Large intestine (tissue), 3 donors: ENCODE data around the gene CLPTM1L. TPM values are rescaled to one million over a fixed set of nuclear protein-coding genes. Genes with fewer than 3 reads are reported as not detected.
"Not testable (repeated sequence)": the region's sequence is repeated elsewhere in the genome, so short reads cannot be mapped to it uniquely, and the experiment has no call there.

Source experiments
- DNase-seq, 2 donors: peaks; one replicate each; pipeline versions ENCODE4 v3.0.0 to v3.0.0-alpha.2; 2013
- H3K27ac ChIP-seq: one replicate; pipeline ENCODE4 v1.5.1; 2013; ENCODE audit warnings: low read length
- H3K27me3 ChIP-seq: 2 replicates; pipeline ENCODE4 v1.6.1; 2013; ENCODE audit warnings: low read length; ENCODE audit not compliant: control insufficient read depth, insufficient read depth
- H3K36me3 ChIP-seq: 2 replicates; pipeline ENCODE4 v1.6.1; 2013; ENCODE audit warnings: low read length; ENCODE audit not compliant: control insufficient read depth, insufficient read depth
- H3K4me1 ChIP-seq: one replicate; pipeline ENCODE4 v1.6.1; 2013; ENCODE audit warnings: low read length; ENCODE audit not compliant: control insufficient read depth, insufficient read depth
- H3K4me3 ChIP-seq: one replicate; pipeline ENCODE4 v1.5.1; 2013; ENCODE audit warnings: low read length
- H3K9me3 ChIP-seq: one replicate; pipeline ENCODE4 v1.6.1; 2013; ENCODE audit warnings: mild to moderate bottlenecking, low read depth, low read length, moderate library complexity; ENCODE audit not compliant: control insufficient read depth
- WGBS: methylation state at CpG from one replicate; pipeline ENCODE4 v1.1.5; 2013; ENCODE audit warnings: low lambda C conversion rate; ENCODE audit not compliant: insufficient coverage; 5-methylcytosine and 5-hydroxymethylcytosine counted together
- polyA plus RNA-seq: library from polyadenylated mRNA; unstranded; fragments of 120-200 nt; gene quantifications from one replicate; pipeline ENCODE4 v1.2.1, GENCODE V29; 2013

The CLPTM1L gene
- polyA plus RNA-seq, 1 donor, result 87.4 TPM

GRCh38 chr5:1292139-1292538 lies 52.8 kb downstream of the CLPTM1L start:
- Histone ChIP-seq H3K27me3 (peaks cover 22% of the 10 kb centered on the region), H3K27ac (no peak overlapping the region)
- no peak for DNase-seq

GRCh38 chr5:1291611-1292080 lies 53.3 kb downstream of the CLPTM1L start:
- Histone ChIP-seq H3K27me3 (peaks cover 21% of the 10 kb centered on the region), H3K27ac (peak overlapping the region; percentile 41), H3K36me3 (no peaks in the 10 kb centered on the region), H3K4me1 (peaks cover 9% of the 10 kb centered on the region), H3K9me3 (peaks cover 17% of the 10 kb centered on the region), H3K4me3 (no peak overlapping the region)
- WGBS, result 100% methylated on average over 1 of the region's 24 CpGs
- DNase-seq, result peak; percentile 58 to 82

More at GRCh38 chr5:1292139-1292538, 52.8 kb downstream of the CLPTM1L start:
- H3K36me3 ChIP-seq, result no peaks in the 10 kb centered on the region
- peaks cover 9% of the 10 kb centered on the region for H3K4me1 ChIP-seq
- no CpG with 5 or more reads among the region's 6 CpGs for WGBS
- peaks cover 17% of the 10 kb centered on the region for H3K9me3 ChIP-seq
- no peak overlapping the region for H3K4me3 ChIP-seq

- Histone ChIP-seq H3K27me3 (peaks cover 17% of the 10 kb centered on the region), H3K9me3 (peaks cover 17% of the 10 kb centered on the region)
- not testable (repeated sequence) for H3K36me3 ChIP-seq, H3K4me1 ChIP-seq, H3K4me3 ChIP-seq, H3K27ac ChIP-seq, DNase-seq
- WGBS, result no CpG with 5 or more reads among the region's 24 CpGs
These were observed 53.9 kb downstream of the CLPTM1L start for GRCh38 chr5:1290956-1291355.

- H3K27ac ChIP-seq, result not testable (repeated sequence)
- no CpG with 5 or more reads among the region's 32 CpGs for WGBS
These were observed 55.3 kb downstream of the CLPTM1L start for GRCh38 chr5:1289559-1289958.

GRCh38 chr5:1288439-1289335 lies 56.2 kb downstream of the CLPTM1L start:
- Histone ChIP-seq H3K27ac (no peak overlapping the region), H3K4me3 (no peak overlapping the region), H3K36me3 (no peaks in the 10 kb centered on the region), H3K27me3 (peaks cover under 1% of the 10 kb centered on the region), H3K9me3 (peaks cover 13% of the 10 kb centered on the region), H3K4me1 (peaks cover 9% of the 10 kb centered on the region)
- WGBS, result no CpG with 5 or more reads among the region's 37 CpGs
- peak in 1 of 2 donors; percentile 13 for DNase-seq

More at GRCh38 chr5:1289559-1289958, 55.3 kb downstream of the CLPTM1L start:
- H3K9me3 ChIP-seq, result peaks cover 13% of the 10 kb centered on the region
- not testable (repeated sequence) for H3K4me3 ChIP-seq, H3K4me1 ChIP-seq, DNase-seq, H3K36me3 ChIP-seq, H3K27me3 ChIP-seq

- H3K36me3 ChIP-seq, result no peaks in the 10 kb centered on the region
- no CpG with 5 or more reads among the region's 25 CpGs for WGBS
- H3K4me3 ChIP-seq, result no peak overlapping the region
- H3K27ac ChIP-seq, result no peak overlapping the region
- H3K4me1 ChIP-seq, result no peaks in the 10 kb centered on the region
- no peaks in the 10 kb centered on the region for H3K27me3 ChIP-seq
- H3K9me3 ChIP-seq, result peaks cover 13% of the 10 kb centered on the region
- DNase-seq, result no peak
These were observed 59.0 kb downstream of the CLPTM1L start for GRCh38 chr5:1285883-1286291.

GRCh38 chr5:1285141-1285540 lies 59.8 kb downstream of the CLPTM1L start:
- no CpG with 5 or more reads among the region's 12 CpGs for WGBS
- H3K27me3 ChIP-seq, result no peaks in the 10 kb centered on the region

GRCh38 chr5:1284336-1284970 lies 60.4 kb downstream of the CLPTM1L start:
- H3K36me3 ChIP-seq, H3K27ac ChIP-seq, H3K27me3 ChIP-seq, H3K4me3 ChIP-seq, DNase-seq, H3K4me1 ChIP-seq: not testable (repeated sequence)
- peaks cover 17% of the 10 kb centered on the region for H3K9me3 ChIP-seq
- no CpG with 5 or more reads among the region's 27 CpGs for WGBS

More at GRCh38 chr5:1285141-1285540, 59.8 kb downstream of the CLPTM1L start:
- no peak for DNase-seq
- H3K9me3 ChIP-seq, result peaks cover 12% of the 10 kb centered on the region
- H3K27ac ChIP-seq, result no peak overlapping the region
- no peak overlapping the region for H3K4me3 ChIP-seq
- H3K4me1 ChIP-seq, result no peaks in the 10 kb centered on the region
- no peaks in the 10 kb centered on the region for H3K36me3 ChIP-seq

GRCh38 chr5:1283729-1284041 lies 61.2 kb downstream of the CLPTM1L start:
- no CpG with 5 or more reads among the region's 16 CpGs for WGBS
- not testable (repeated sequence) for DNase-seq, H3K4me1 ChIP-seq, H3K27me3 ChIP-seq, H3K27ac ChIP-seq, H3K36me3 ChIP-seq, H3K4me3 ChIP-seq
- peaks cover 19% of the 10 kb centered on the region for H3K9me3 ChIP-seq

GRCh38 chr5:1282993-1283728 lies 61.7 kb downstream of the CLPTM1L start:
- DNase-seq, H3K4me1 ChIP-seq, H3K4me3 ChIP-seq, H3K27me3 ChIP-seq, H3K36me3 ChIP-seq, H3K27ac ChIP-seq: not testable (repeated sequence)
- peaks cover 20% of the 10 kb centered on the region for H3K9me3 ChIP-seq
- WGBS, result no CpG with 5 or more reads among the region's 40 CpGs
